K562 (cell line): ENCODE results near the gene GRB10. TPM values are rescaled to one million over a fixed set of nuclear protein-coding genes. Genes with fewer than 3 reads are reported as not detected.

Source experiments
- ATAC-seq: fragments of 200-7000 bp; cut with Tn5 transposase; 3 replicates; pipeline ENCODE4 v1.9.1; 2020; ENCODE audit warnings: moderate library complexity
- BruUV-seq: library from RNA; stranded (reverse); fragments of 400-500 nt; replicated peaks from 2 replicates; lab custom pipeline; 2021; lab: Mats Ljungman, UMichigan
- CTCF ChIA-PET: fragments of 300-600 bp; formaldehyde crosslinking; extraction: SDS; loops from one replicate; lab custom pipeline; 2021; ENCODE audit warnings: low intra/inter-chr PET ratio; lab: Yijun Ruan, JAX
- POLR2A ChIA-PET: fragments of 300-600, 350-650 bp; sonication (Branson Sonifier 250); formaldehyde crosslinking; extraction: SDS; loops from one replicate; lab custom pipeline; 2021; ENCODE audit warnings: antibody characterized with exemption, inconsistent platforms; lab: Yijun Ruan, JAX
- DNase-seq, 4 experiments: peaks; one replicate each; pipeline versions ENCODE4 v3.0.0 to v3.0.0-alpha.2; 2011 to 2018; ENCODE audit warnings: low spot score in 3 of 4, mixed read lengths in 3 of 4; ENCODE audit errors: extremely low read depth in 1 of 4
- FAIRE-seq: peaks from 2 replicates; lab custom pipeline; 2011; peaks lifted over from hg19 to GRCh38; lab: Jason Lieb, UNC
- H2AFZ ChIP-seq: 2 replicates; pipeline ENCODE4 v1.6.0; 2011; ENCODE audit warnings: low read depth, low read length, control low read depth, inconsistent platforms
- H3K27ac ChIP-seq: fragments of 200-600 bp; 3 replicates; pipeline ENCODE4 v1.8.0; 2011; ENCODE audit warnings: low read depth, mild to moderate bottlenecking, control low read depth, inconsistent platforms, low read length, moderate library complexity, mixed read lengths; ENCODE audit errors: extremely low read depth
- H3K27me3 ChIP-seq, 2 experiments: fragments of 300-600 bp in 1 of 2; 2 replicates in 1 of 2; 3 replicates in 1 of 2; pipeline versions ENCODE4 v1.6.0 to v1.8.0; 2011; ENCODE audit warnings: inconsistent platforms in 2 of 2, low read length in 2 of 2, mild to moderate bottlenecking in 1 of 2, mixed read lengths in 1 of 2, moderate library complexity in 1 of 2; ENCODE audit not compliant: control insufficient read depth in 2 of 2, insufficient read depth in 2 of 2
- H3K36me3 ChIP-seq: fragments of 300-600 bp; 3 replicates; pipeline ENCODE4 v1.8.0; 2011; ENCODE audit warnings: mild to moderate bottlenecking, low read length, inconsistent platforms; ENCODE audit not compliant: control insufficient read depth, insufficient read depth
- H3K4me1 ChIP-seq, 2 experiments: fragments of 200-600 bp in 1 of 2; replicated peaks in 1 of 2; 2 replicates in 1 of 2; 3 replicates in 1 of 2; pipeline versions ENCODE4 v1.5.1 to v1.8.0; 2011; ENCODE audit warnings: inconsistent platforms in 2 of 2, low read length in 2 of 2, mild to moderate bottlenecking in 1 of 2, mixed read lengths in 1 of 2, moderate library complexity in 1 of 2; ENCODE audit not compliant: control insufficient read depth in 2 of 2, insufficient read depth in 2 of 2
- H3K4me2 ChIP-seq: 2 replicates; pipeline ENCODE4 v1.6.1; 2011; ENCODE audit warnings: low read length, control low read depth, inconsistent platforms, mixed read lengths; ENCODE audit not compliant: insufficient read depth
- H3K4me3 ChIP-seq: fragments of 200-600 bp; sonication (generic), shearing (Covaris generic); 2 replicates; pipeline ENCODE4 v1.5.1; 2016; ENCODE audit warnings: control low read depth, inconsistent platforms
- H3K79me2 ChIP-seq: fragments of 200-600 bp; 3 replicates; pipeline ENCODE4 v1.8.0; 2011; ENCODE audit warnings: low read length, inconsistent platforms; ENCODE audit not compliant: control insufficient read depth, insufficient read depth
- H3K9ac ChIP-seq, 2 experiments: 2 replicates each; pipeline versions ENCODE4 v1.6.0 to v1.6.1; 2011; ENCODE audit warnings: low read depth in 2 of 2, low read length in 2 of 2, control low read depth in 1 of 2, inconsistent platforms in 1 of 2, mild to moderate bottlenecking in 1 of 2, mixed read lengths in 1 of 2; ENCODE audit not compliant: insufficient read depth in 1 of 2
- H3K9me1 ChIP-seq: one replicate; pipeline ENCODE4 v1.6.0; 2011; ENCODE audit warnings: inconsistent platforms, mild to moderate bottlenecking, low read length, moderate library complexity; ENCODE audit not compliant: control insufficient read depth, insufficient read depth
- H3K9me3 ChIP-seq: replicated peaks from 2 replicates; pipeline ENCODE4 v1.5.1; 2011; ENCODE audit warnings: low read depth, low read length, inconsistent platforms; ENCODE audit not compliant: control insufficient read depth, insufficient read depth
- H4K20me1 ChIP-seq: replicated peaks from 2 replicates; pipeline ENCODE4 v1.6.1; 2011; ENCODE audit warnings: low read length, inconsistent platforms, mixed read lengths; ENCODE audit not compliant: control insufficient read depth, insufficient read depth
- GABPB1 ChIP-seq: sonication (generic); formaldehyde crosslinking; IDR thresholded peaks from 2 replicates; pipeline ENCODE4 v1.8.0; 2022; ENCODE audit warnings: mild to moderate bottlenecking, missing genetic modification reagents
- RBM22 ChIP-seq: fragments of 200-400 bp; formaldehyde crosslinking; IDR thresholded peaks from 2 replicates; pipeline ENCODE4 v1.6.1; 2018; ENCODE audit warnings: low read length, low read depth; ENCODE audit not compliant: poor library complexity, severe bottlenecking
- RNF2 ChIP-seq: sonication (generic); IDR thresholded peaks from 2 replicates; pipeline ENCODE4 v1.6.1; 2016
- YBX1 ChIP-seq: fragments of 450-650 bp; IDR thresholded peaks from 2 replicates; pipeline ENCODE4 v1.7.1; 2016; ENCODE audit warnings: mild to moderate bottlenecking
- ZBTB2 ChIP-seq: fragments of 450-650 bp; IDR thresholded peaks from 2 replicates; pipeline ENCODE4 v1.6.1; 2016; ENCODE audit warnings: antibody characterized with exemption
- ZMIZ1 ChIP-seq, 2 experiments: fragments of 150-350 bp in 1 of 2; IDR thresholded peaks; 2 replicates each; pipeline ENCODE4 v1.6.1; 2012 to 2016; ENCODE audit warnings: low read depth in 2 of 2, low read length in 2 of 2, mild to moderate bottlenecking in 1 of 2, moderate library complexity in 1 of 2
- ZNF197 ChIP-seq: fragments of 200-800 bp; sonication (Bioruptor generic); IDR thresholded peaks from 2 replicates; pipeline ENCODE4 v1.6.1; 2016; ENCODE audit warnings: low read depth, missing genetic modification characterization, missing compliant biosample characterization
- WGBS: fragments of 100-300 bp; shearing (Covaris generic); methylation state at CpG from one replicate; pipeline ENCODE4 v1.1.6; 2016; ENCODE audit warnings: low coverage, mixed read lengths; ENCODE audit not compliant: insufficient coverage; ENCODE audit errors: missing lambda C conversion rate; 5-methylcytosine and 5-hydroxymethylcytosine counted together
- in situ Hi-C: fragments of 300-500 bp; cut with MboI; formaldehyde crosslinking; loops from 4 replicates; pipeline ENCODE4 v1.15.0; 2018; ENCODE audit warnings: inconsistent platforms, mixed read lengths
- intact Hi-C: fragments of 100-400 bp; cut with micrococcal nuclease; formaldehyde crosslinking; loops from 2 replicates; pipeline ENCODE4 v1.14.2; 2022
- polyA plus RNA-seq, 8 experiments: library from polyadenylated mRNA; depleted of rRNA in 4 of 8; stranded (reverse) in 5 of 8; unstranded in 3 of 8; fragments of >200 nt; fragmentation: Nextera tagmentation in 2 of 8; fragmentation: Illumina TruSeq in 1 of 8; extraction: Ambion mirVana in 2 of 8; extraction: Trizol in 1 of 8; gene quantifications; 2 replicates each; pipeline versions ENCODE4 v1.2.1 to v1.2.3, GENCODE V29; 2011 to 2014; ENCODE audit warnings: inconsistent platforms in 1 of 8, missing spikeins in 1 of 8
- total RNA-seq, 7 experiments: library from RNA; depleted of rRNA in 6 of 7; stranded (reverse); fragments of >200 nt in 6 of 7; fragmentation: Illumina TruSeq in 2 of 7; extraction: Trizol in 2 of 7; gene quantifications; 2 replicates each; pipeline versions ENCODE4 v1.2.1 to v1.2.3, GENCODE V29; 2011 to 2021; ENCODE audit warnings: low replicate concordance in 1 of 7

GRB10 gene
- total and polyA plus RNA-seq, 9 of the 15 experiments (the other 6 are each of a cell fraction or from before 2014, with no cell fraction given), result 8.9 to 88.5 (median 40.7) TPM

- FAIRE-seq (no peak), ATAC-seq (no peak), DNase-seq (no peak)
- H3K4me1 ChIP-seq, result peaks cover 0 to 7% of the 10 kb centered on the region in 2 experiments; a peak in 1 of 5 replicates
- H3K9ac ChIP-seq, result no peak overlapping the region
- in situ Hi-C loops, result no loop called here
- no peaks in the 10 kb centered on the region for H3K27me3 ChIP-seq
- no TSS peak for BruUV-seq
- no peak overlapping the region for H2AFZ ChIP-seq
- H3K4me2 ChIP-seq, result no peak overlapping the region
- no peak overlapping the region for H3K4me3 ChIP-seq
- TF ChIP-seq RBM22, result peak; percentile 80
- TF ChIP-seq ZNF197 (CRISPR knock-in tag), result no peak
- H3K36me3 ChIP-seq, result peaks cover 65% of the 10 kb centered on the region; the same call in 2 of the 3 replicates
- no peaks in the 10 kb centered on the region for H3K9me3 ChIP-seq
- H3K9me1 ChIP-seq, result no peaks in the 10 kb centered on the region
- WGBS, result 92% methylated on average over 8 of the region's 9 CpGs
- intact Hi-C loops, result no loop called here
- POLR2A ChIA-PET, result no interaction called here
- H4K20me1 ChIP-seq, result 0 out of 2 replicates have a peak, but pooled peaks cover 16% of the 10 kb centered on the region
- CTCF ChIA-PET, result no interaction called here
- no peak overlapping the region for H3K27ac ChIP-seq
- 0 out of 3 replicates have a peak, but pooled peaks cover 4% of the 10 kb centered on the region for H3K79me2 ChIP-seq
Observed at GRCh38 chr7:50664461-50664922, 118.2 kb downstream of the GRB10 start.

- H3K27me3 ChIP-seq, result no peaks in the 10 kb centered on the region
- peaks cover 56% of the 10 kb centered on the region; the same call in 2 of the 3 replicates for H3K36me3 ChIP-seq
- 0 out of 2 replicates have a peak, but pooled peaks cover 16% of the 10 kb centered on the region for H4K20me1 ChIP-seq
- no TSS peak for BruUV-seq
- no peak overlapping the region for H3K4me3 ChIP-seq
- intact Hi-C loops (no loop called here), in situ Hi-C loops (no loop called here)
- CTCF ChIA-PET, result no interaction called here
- POLR2A ChIA-PET, result no interaction called here
- DNase-seq (no peak), ATAC-seq (no peak), FAIRE-seq (no peak)
- peaks cover 0 to 7% of the 10 kb centered on the region in 2 experiments; a peak in 1 of 5 replicates for H3K4me1 ChIP-seq
- no peak overlapping the region for H3K27ac ChIP-seq
- 94% methylated on average over 8 of the region's 8 CpGs for whole genome bisulfite sequencing
- no peaks in the 10 kb centered on the region for H3K9me1 ChIP-seq
- H2AFZ ChIP-seq, result no peak overlapping the region
- H3K4me2 ChIP-seq, result no peak overlapping the region
- H3K9ac ChIP-seq, result no peak overlapping the region
- no peaks in the 10 kb centered on the region for H3K9me3 ChIP-seq
- 0 out of 3 replicates have a peak, but pooled peaks cover under 1% of the 10 kb centered on the region for H3K79me2 ChIP-seq
- no peak for TF ChIP-seq GABPB1 (CRISPR knock-in tag)
- no peak for TF ChIP-seq RNF2
- TF ChIP-seq ZMIZ1 (IDR thresholded peaks at IDR 0.05; ENCODE audit: low read depth in 2 of 2, low read length in 2 of 2), result no peak
- TF ChIP-seq ZBTB2, result no peak
- no peak for TF ChIP-seq YBX1
Observed at GRCh38 chr7:50663396-50664102, 119.1 kb downstream of the GRB10 start.
